B cell (primary cell): ENCODE measurements around the gene ZMAT5. TPM values are rescaled to one million over a fixed set of nuclear protein-coding genes. Genes with fewer than 3 reads are reported as not detected.

Experiments
- ATAC-seq: fragments of 200-7000 bp; cut with Tn5 transposase; one replicate; pipeline ENCODE4 v1.10.0; 2021; ENCODE audit warnings: low read depth, mild to moderate bottlenecking, moderate number of reproducible peaks, moderate library complexity
- CTCF ChIA-PET: fragments of 350-600 bp; sonication (Branson Sonifier 250); formaldehyde crosslinking; loops from one replicate; lab custom pipeline; 2021; ENCODE audit warnings: antibody characterized with exemption, inconsistent platforms; lab: Charles Lee
- POLR2A ChIA-PET: fragments of 350-600 bp; sonication (Branson Sonifier 250); formaldehyde crosslinking; loops from one replicate; lab custom pipeline; 2021; ENCODE audit warnings: antibody characterized with exemption; lab: Charles Lee
- DNase-seq: peaks from one replicate; pipeline ENCODE4 v3.0.0; 2013
- H2AFZ ChIP-seq: 2 replicates; pipeline ENCODE4 v1.6.1; 2012; ENCODE audit warnings: mild to moderate bottlenecking, low read depth, low read length; ENCODE audit not compliant: insufficient read depth, poor library complexity, severe bottlenecking
- H3K27ac ChIP-seq, 2 donors: 1 replicate in 1 of 2; 2 replicates in 1 of 2; pipeline ENCODE4 v1.5.1; 2012 to 2013; ENCODE audit warnings: low read length in 2 of 2, mild to moderate bottlenecking in 2 of 2, moderate library complexity in 1 of 2
- H3K27me3 ChIP-seq, 4 experiments: fragments of 200-600 bp in 1 of 4; sonication (generic) in 1 of 4; replicated peaks in 1 of 4; 1 replicate in 2 of 4; 2 replicates in 2 of 4; pipeline versions ENCODE4 v1.6.1 to v1.7.0; 2013 to 2016; ENCODE audit warnings: low read length in 3 of 4, mild to moderate bottlenecking in 2 of 4, mixed read lengths in 1 of 4, moderate library complexity in 1 of 4; ENCODE audit not compliant: insufficient read depth in 4 of 4, control insufficient read depth in 3 of 4; ENCODE audit errors: control extremely low read depth in 1 of 4
- H3K36me3 ChIP-seq, 2 experiments: replicated peaks in 1 of 2; 1 replicate in 1 of 2; 2 replicates in 1 of 2; pipeline versions ENCODE4 v1.6.1 to v1.7.1; 2013; ENCODE audit warnings: low read length in 1 of 2; ENCODE audit not compliant: insufficient read depth in 2 of 2, control insufficient read depth in 1 of 2; ENCODE audit errors: control extremely low read depth in 1 of 2, extremely low read depth in 1 of 2
- H3K4me1 ChIP-seq, 2 donors: fragments of 200-600 bp in 1 of 2; sonication (generic) in 1 of 2; 1 replicate in 1 of 2; 2 replicates in 1 of 2; pipeline versions ENCODE4 v1.5.1 to v1.6.1; 2013 to 2017; ENCODE audit warnings: low read length in 2 of 2; ENCODE audit not compliant: control insufficient read depth in 2 of 2, insufficient read depth in 2 of 2
- H3K4me2 ChIP-seq: replicated peaks from 2 replicates; pipeline ENCODE3; 2012; ENCODE audit warnings: mild to moderate bottlenecking, low read depth, low read length; ENCODE audit not compliant: poor library complexity, severe bottlenecking
- H3K4me3 ChIP-seq, 5 experiments: fragments of 200-600 bp in 1 of 5; sonication (generic) in 1 of 5; 1 replicate in 3 of 5; 2 replicates in 2 of 5; pipeline versions ENCODE4 v1.5.1 to v1.7.0; 2011 to 2016; ENCODE audit warnings: low read length in 4 of 5, mild to moderate bottlenecking in 4 of 5, low read depth in 2 of 5, control low read depth in 1 of 5, moderate library complexity in 1 of 5; ENCODE audit not compliant: insufficient read depth in 1 of 5; ENCODE audit errors: control extremely low read depth in 1 of 5, extremely low read depth in 1 of 5
- H3K79me2 ChIP-seq: fragments of 200-600 bp; sonication (generic); one replicate; pipeline ENCODE4 v1.6.0; 2016; ENCODE audit warnings: low read length; ENCODE audit not compliant: control insufficient read depth, insufficient read depth
- H3K9ac ChIP-seq: fragments of 200-600 bp; sonication (generic); 2 replicates; pipeline ENCODE4 v1.6.1; 2017; ENCODE audit warnings: mild to moderate bottlenecking, low read length, moderate library complexity
- H3K9me3 ChIP-seq, 3 donors: one replicate each; pipeline versions ENCODE4 v1.6.1 to v1.7.1; 2013; ENCODE audit warnings: low read length in 2 of 3; ENCODE audit not compliant: control insufficient read depth in 2 of 3, insufficient read depth in 1 of 3; ENCODE audit errors: control extremely low read depth in 1 of 3
- H4K20me1 ChIP-seq: 2 replicates; pipeline ENCODE4 v1.6.0; 2012; ENCODE audit warnings: mild to moderate bottlenecking, low read length; ENCODE audit not compliant: insufficient read depth, control insufficient read depth, poor library complexity, severe bottlenecking
- H3K27ac Mint-ChIP-seq: one replicate; pipeline ENCODE4 v1.8.0; 2021; ENCODE audit warnings: mixed read lengths
- H3K27me3 Mint-ChIP-seq: one replicate; pipeline ENCODE4 v1.8.0; 2021; ENCODE audit warnings: mixed read lengths
- H3K4me1 Mint-ChIP-seq: one replicate; pipeline ENCODE4 v1.8.0; 2021; ENCODE audit warnings: mixed read lengths
- H3K4me3 Mint-ChIP-seq: one replicate; pipeline ENCODE4 v1.8.0; 2021; ENCODE audit warnings: mixed read lengths
- H3K9me3 Mint-ChIP-seq: one replicate; pipeline ENCODE4 v1.8.0; 2022; ENCODE audit warnings: mixed read lengths; ENCODE audit not compliant: insufficient read depth
- EZH2 ChIP-seq: IDR thresholded peaks from 2 replicates; pipeline ENCODE4 v1.6.1; 2012; ENCODE audit warnings: borderline replicate concordance, low read depth, mild to moderate bottlenecking, moderate library complexity, low read length; ENCODE audit not compliant: insufficient read depth, poor library complexity, severe bottlenecking
- WGBS: methylation state at CpG from one replicate; pipeline ENCODE4 v1.1.5; 2013; ENCODE audit warnings: missing lambda C conversion rate; ENCODE audit not compliant: insufficient coverage; 5-methylcytosine and 5-hydroxymethylcytosine counted together
- intact Hi-C: fragments of 100-400 bp; cut with micrococcal nuclease; formaldehyde crosslinking; loops from one replicate; pipeline ENCODE4 v1.10.0; 2022
- polyA plus RNA-seq: library from polyadenylated mRNA; depleted of rRNA; stranded (reverse); fragments of >200 nt; gene quantifications from 2 replicates; pipeline ENCODE4 v1.2.3, GENCODE V29; 2012
- total RNA-seq, 2 donors: library from RNA; stranded (reverse); fragments of 120-200 nt in 1 of 2; gene quantifications; 1 replicate in 1 of 2; 2 replicates in 1 of 2; pipeline versions ENCODE4 v1.2.3 to v1.2.4, GENCODE V29; 2013 to 2022
- TF ChIP-seq, protein P1 (sequence below): fragments of 200-600 bp; IDR thresholded peaks from one replicate; pipeline ENCODE4 v1.8.0; 2022; ENCODE audit warnings: antibody characterized with exemption, mild to moderate bottlenecking

Gene ZMAT5
- total and polyA plus RNA-seq, 2 donors (not counting 1 experiment from before 2014, with no cell fraction given) = 17.8 to 26.3 TPM

GRCh38 chr22:29733362-29734201 lies 33.2 kb downstream of the ZMAT5 start:
- Histone ChIP-seq H3K27ac (no peak overlapping the region), H3K36me3 (peaks cover 0 to 3% of the 10 kb centered on the region in 2 experiments), H4K20me1 (no peaks in the 10 kb centered on the region), H3K9ac (no peak overlapping the region), H3K4me2 (no peak overlapping the region), H3K79me2 (no peaks in the 10 kb centered on the region), H3K4me1 (no peaks in the 10 kb centered on the region), H3K4me3 (no peak overlapping the region), H3K27me3 (no peaks in the 10 kb centered on the region), H3K9me3 (no peaks in the 10 kb centered on the region), H2AFZ (no peak overlapping the region)
- CTCF ChIA-PET = no interaction called here
- POLR2A ChIA-PET = no interaction called here
- DNase-seq (no peak), ATAC-seq (peak; percentile 21)
- intact Hi-C loops = no loop called here
- no peaks in the 10 kb centered on the region for H3K9me3 Mint-ChIP-seq
- TF ChIP-seq, protein P1, sequence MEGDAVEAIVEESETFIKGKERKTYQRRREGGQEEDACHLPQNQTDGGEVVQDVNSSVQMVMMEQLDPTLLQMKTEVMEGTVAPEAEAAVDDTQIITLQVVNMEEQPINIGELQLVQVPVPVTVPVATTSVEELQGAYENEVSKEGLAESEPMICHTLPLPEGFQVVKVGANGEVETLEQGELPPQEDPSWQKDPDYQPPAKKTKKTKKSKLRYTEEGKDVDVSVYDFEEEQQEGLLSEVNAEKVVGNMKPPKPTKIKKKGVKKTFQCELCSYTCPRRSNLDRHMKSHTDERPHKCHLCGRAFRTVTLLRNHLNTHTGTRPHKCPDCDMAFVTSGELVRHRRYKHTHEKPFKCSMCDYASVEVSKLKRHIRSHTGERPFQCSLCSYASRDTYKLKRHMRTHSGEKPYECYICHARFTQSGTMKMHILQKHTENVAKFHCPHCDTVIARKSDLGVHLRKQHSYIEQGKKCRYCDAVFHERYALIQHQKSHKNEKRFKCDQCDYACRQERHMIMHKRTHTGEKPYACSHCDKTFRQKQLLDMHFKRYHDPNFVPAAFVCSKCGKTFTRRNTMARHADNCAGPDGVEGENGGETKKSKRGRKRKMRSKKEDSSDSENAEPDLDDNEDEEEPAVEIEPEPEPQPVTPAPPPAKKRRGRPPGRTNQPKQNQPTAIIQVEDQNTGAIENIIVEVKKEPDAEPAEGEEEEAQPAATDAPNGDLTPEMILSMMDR = no peak
- TF ChIP-seq EZH2 = no peak
- no peaks in the 10 kb centered on the region for H3K4me1 Mint-ChIP-seq
- H3K27ac Mint-ChIP-seq = no peak overlapping the region
- no peaks in the 10 kb centered on the region for H3K27me3 Mint-ChIP-seq
- H3K4me3 Mint-ChIP-seq = no peak overlapping the region
- WGBS = 26% methylated on average over 19 of the region's 19 CpGs

- no peak overlapping the region for H2AFZ ChIP-seq
- Mint-ChIP-seq H3K9me3 (no peaks in the 10 kb centered on the region), H3K27ac (no peak overlapping the region), H3K4me1 (no peaks in the 10 kb centered on the region), H3K27me3 (no peaks in the 10 kb centered on the region), H3K4me3 (no peak overlapping the region)
- ATAC-seq = no peak
- no peaks in the 10 kb centered on the region for H4K20me1 ChIP-seq
- no peak overlapping the region for H3K4me2 ChIP-seq
- H3K9me3 ChIP-seq = no peaks in the 10 kb centered on the region
- H3K36me3 ChIP-seq = peaks cover 0 to 3% of the 10 kb centered on the region in 2 experiments
- ChIA-PET POLR2A (no interaction called here), CTCF (no interaction called here)
- no peaks in the 10 kb centered on the region for H3K4me1 ChIP-seq
- H3K27me3 ChIP-seq = no peaks in the 10 kb centered on the region
- no peak overlapping the region for H3K9ac ChIP-seq
- no peak overlapping the region for H3K4me3 ChIP-seq
- no peak for TF ChIP-seq EZH2
- TF ChIP-seq, protein P1 = no peak
- intact Hi-C loops = no loop called here
- DNase-seq = no peak
- no peaks in the 10 kb centered on the region for H3K79me2 ChIP-seq
- 92% methylated on average over 5 of the region's 6 CpGs for WGBS
- H3K27ac ChIP-seq = no peak overlapping the region
Observed at GRCh38 chr22:29732883-29733282, 33.9 kb downstream of the ZMAT5 start.
